Osteoblast (primary cell): ENCODE results near the gene RELB. TPM values are rescaled to one million over a fixed set of nuclear protein-coding genes. Genes with fewer than 3 reads are reported as not detected.

Experiments
- DNase-seq: peaks from one replicate; pipeline ENCODE4 v3.0.0; 2011; ENCODE audit warnings: low spot score, mixed read lengths; ENCODE audit not compliant: insufficient read length; ENCODE audit errors: missing footprints
- H2AFZ ChIP-seq: 2 replicates; pipeline ENCODE4 v1.6.0; 2011; ENCODE audit warnings: mild to moderate bottlenecking, low read length
- H3K27ac ChIP-seq: 2 replicates; pipeline ENCODE4 v1.5.1; 2011; ENCODE audit warnings: mild to moderate bottlenecking, low read depth, low read length, moderate library complexity
- H3K27me3 ChIP-seq: 2 replicates; pipeline ENCODE4 v1.6.0; 2012; ENCODE audit warnings: mild to moderate bottlenecking, control low read depth, inconsistent platforms, low read length, moderate library complexity; ENCODE audit not compliant: insufficient read depth
- H3K36me3 ChIP-seq: 2 replicates; pipeline ENCODE4 v1.5.1; 2011; ENCODE audit warnings: mild to moderate bottlenecking, low read length, control low read depth, moderate library complexity; ENCODE audit not compliant: insufficient read depth
- H3K4me1 ChIP-seq: 2 replicates; pipeline ENCODE4 v1.5.1; 2011; ENCODE audit warnings: mild to moderate bottlenecking, low read length, control low read depth, moderate library complexity; ENCODE audit not compliant: insufficient read depth
- H3K4me2 ChIP-seq: 2 replicates; pipeline ENCODE4 v1.6.0; 2011; ENCODE audit warnings: mild to moderate bottlenecking, low read length; ENCODE audit not compliant: insufficient read depth
- H3K4me3 ChIP-seq: fragments of 200-600 bp; sonication (generic); 3 replicates; pipeline ENCODE4 v1.5.1; 2012; ENCODE audit warnings: mild to moderate bottlenecking, low read length, inconsistent platforms; ENCODE audit not compliant: insufficient read depth
- H3K79me2 ChIP-seq: 2 replicates; pipeline ENCODE4 v1.6.0; 2012; ENCODE audit warnings: mild to moderate bottlenecking, low read length, control low read depth, inconsistent platforms; ENCODE audit not compliant: insufficient read depth
- H3K9me3 ChIP-seq: 2 replicates; pipeline ENCODE4 v1.5.1; 2011; ENCODE audit warnings: low read depth, low read length, control low read depth
- H4K20me1 ChIP-seq: 2 replicates; pipeline ENCODE4 v1.6.0; 2012; ENCODE audit warnings: mild to moderate bottlenecking, low read length, control low read depth; ENCODE audit not compliant: insufficient read depth
- CTCF ChIP-seq: IDR thresholded peaks from 2 replicates; pipeline ENCODE4 v1.5.1; 2011; ENCODE audit warnings: mild to moderate bottlenecking, low read depth, low read length, moderate library complexity; ENCODE audit errors: extremely low read depth
- total RNA-seq: library from RNA; depleted of rRNA; stranded (reverse); fragments of >200 nt; gene quantifications from 2 replicates; pipeline ENCODE4 v1.2.3, GENCODE V29; 2012

RELB gene
- total RNA-seq, 1 donor, result 9.8 TPM

GRCh38 chr19:45074744-45075300, 73.6 kb downstream of the RELB start:
- no peak overlapping the region for H3K4me3 ChIP-seq
- H2AFZ ChIP-seq, result no peak overlapping the region
- no peak for TF ChIP-seq CTCF
- no peak overlapping the region for H3K4me2 ChIP-seq
- H3K27ac ChIP-seq, result no peak overlapping the region
- H3K4me1 ChIP-seq, result peaks cover 7% of the 10 kb centered on the region
- peaks cover 10% of the 10 kb centered on the region for H3K79me2 ChIP-seq
- H3K27me3 ChIP-seq, result no peaks in the 10 kb centered on the region
- H3K36me3 ChIP-seq, result peaks cover 7% of the 10 kb centered on the region
- no peaks in the 10 kb centered on the region for H4K20me1 ChIP-seq
- DNase-seq, result peak; percentile 50
- no peaks in the 10 kb centered on the region for H3K9me3 ChIP-seq

- Histone ChIP-seq H2AFZ (peak overlapping the region; percentile 51), H3K36me3 (peaks cover under 1% of the 10 kb centered on the region), H3K79me2 (peaks cover 16% of the 10 kb centered on the region), H3K27me3 (no peaks in the 10 kb centered on the region), H4K20me1 (peaks cover 3% of the 10 kb centered on the region), H3K9me3 (no peaks in the 10 kb centered on the region), H3K4me1 (peaks cover 14% of the 10 kb centered on the region), H3K27ac (no peak overlapping the region), H3K4me3 (peak overlapping the region; percentile 68), H3K4me2 (peak overlapping the region; percentile 78)
- TF ChIP-seq CTCF, result no peak
- DNase-seq, result peak; percentile 95
Observed at GRCh38 chr19:45075301-45076028, 74.2 kb downstream of the RELB start.

- Histone ChIP-seq H3K36me3 (no peaks in the 10 kb centered on the region), H3K79me2 (peaks cover 24% of the 10 kb centered on the region), H3K4me1 (peaks cover 16% of the 10 kb centered on the region), H3K4me3 (peak within 1 kb of the TSS; percentile 68), H4K20me1 (peaks cover 3% of the 10 kb centered on the region), H3K27me3 (no peaks in the 10 kb centered on the region), H3K27ac (no peak within 1 kb of the TSS), H3K4me2 (peak within 1 kb of the TSS; percentile 78), H3K9me3 (no peaks in the 10 kb centered on the region), H2AFZ (peak within 1 kb of the TSS; percentile 75)
- TF ChIP-seq CTCF, result no peak
- peak; percentile 97 for DNase-seq
Observed at GRCh38 chr19:45076029-45076850, 75.0 kb downstream of the RELB start, which contains the start of gene ZNF296. Gene ZNF296, minus strand, starts transcription at chr19:45076478. Its CDS starts 105 bp downstream, at chr19:45076373.
